K562 (cell line): ENCODE data around the gene KCNQ5. TPM values are rescaled to one million over a fixed set of nuclear protein-coding genes. Genes with fewer than 3 reads are reported as not detected.

Source experiments
- ATAC-seq: fragments of 200-7000 bp; cut with Tn5 transposase; 3 replicates; pipeline ENCODE4 v1.9.1; 2020; ENCODE audit warnings: moderate library complexity
- BruUV-seq: library from RNA; stranded (reverse); fragments of 400-500 nt; replicated peaks from 2 replicates; lab custom pipeline; 2021; lab: Mats Ljungman, UMichigan
- CTCF ChIA-PET: fragments of 300-600 bp; formaldehyde crosslinking; extraction: SDS; loops from one replicate; lab custom pipeline; 2021; ENCODE audit warnings: low intra/inter-chr PET ratio; lab: Yijun Ruan, JAX
- POLR2A ChIA-PET: fragments of 300-600, 350-650 bp; sonication (Branson Sonifier 250); formaldehyde crosslinking; extraction: SDS; loops from one replicate; lab custom pipeline; 2021; ENCODE audit warnings: antibody characterized with exemption, inconsistent platforms; lab: Yijun Ruan, JAX
- DNase-seq, 4 experiments: peaks; one replicate each; pipeline versions ENCODE4 v3.0.0 to v3.0.0-alpha.2; 2011 to 2018; ENCODE audit warnings: low spot score in 3 of 4, mixed read lengths in 3 of 4; ENCODE audit errors: extremely low read depth in 1 of 4
- FAIRE-seq: peaks from 2 replicates; lab custom pipeline; 2011; peaks lifted over from hg19 to GRCh38; lab: Jason Lieb, UNC
- H2AFZ ChIP-seq: 2 replicates; pipeline ENCODE4 v1.6.0; 2011; ENCODE audit warnings: low read depth, low read length, control low read depth, inconsistent platforms
- H3K27ac ChIP-seq: fragments of 200-600 bp; 3 replicates; pipeline ENCODE4 v1.8.0; 2011; ENCODE audit warnings: low read depth, mild to moderate bottlenecking, control low read depth, inconsistent platforms, low read length, moderate library complexity, mixed read lengths; ENCODE audit errors: extremely low read depth
- H3K27me3 ChIP-seq, 2 experiments: fragments of 300-600 bp in 1 of 2; 2 replicates in 1 of 2; 3 replicates in 1 of 2; pipeline versions ENCODE4 v1.6.0 to v1.8.0; 2011; ENCODE audit warnings: inconsistent platforms in 2 of 2, low read length in 2 of 2, mild to moderate bottlenecking in 1 of 2, mixed read lengths in 1 of 2, moderate library complexity in 1 of 2; ENCODE audit not compliant: control insufficient read depth in 2 of 2, insufficient read depth in 2 of 2
- H3K36me3 ChIP-seq: fragments of 300-600 bp; 3 replicates; pipeline ENCODE4 v1.8.0; 2011; ENCODE audit warnings: mild to moderate bottlenecking, low read length, inconsistent platforms; ENCODE audit not compliant: control insufficient read depth, insufficient read depth
- H3K4me1 ChIP-seq, 2 experiments: fragments of 200-600 bp in 1 of 2; replicated peaks in 1 of 2; 2 replicates in 1 of 2; 3 replicates in 1 of 2; pipeline versions ENCODE4 v1.5.1 to v1.8.0; 2011; ENCODE audit warnings: inconsistent platforms in 2 of 2, low read length in 2 of 2, mild to moderate bottlenecking in 1 of 2, mixed read lengths in 1 of 2, moderate library complexity in 1 of 2; ENCODE audit not compliant: control insufficient read depth in 2 of 2, insufficient read depth in 2 of 2
- H3K4me2 ChIP-seq: 2 replicates; pipeline ENCODE4 v1.6.1; 2011; ENCODE audit warnings: low read length, control low read depth, inconsistent platforms, mixed read lengths; ENCODE audit not compliant: insufficient read depth
- H3K4me3 ChIP-seq: fragments of 200-600 bp; sonication (generic), shearing (Covaris generic); 2 replicates; pipeline ENCODE4 v1.5.1; 2016; ENCODE audit warnings: control low read depth, inconsistent platforms
- H3K79me2 ChIP-seq: fragments of 200-600 bp; 3 replicates; pipeline ENCODE4 v1.8.0; 2011; ENCODE audit warnings: low read length, inconsistent platforms; ENCODE audit not compliant: control insufficient read depth, insufficient read depth
- H3K9ac ChIP-seq, 2 experiments: 2 replicates each; pipeline versions ENCODE4 v1.6.0 to v1.6.1; 2011; ENCODE audit warnings: low read depth in 2 of 2, low read length in 2 of 2, control low read depth in 1 of 2, inconsistent platforms in 1 of 2, mild to moderate bottlenecking in 1 of 2, mixed read lengths in 1 of 2; ENCODE audit not compliant: insufficient read depth in 1 of 2
- H3K9me1 ChIP-seq: one replicate; pipeline ENCODE4 v1.6.0; 2011; ENCODE audit warnings: inconsistent platforms, mild to moderate bottlenecking, low read length, moderate library complexity; ENCODE audit not compliant: control insufficient read depth, insufficient read depth
- H3K9me3 ChIP-seq: replicated peaks from 2 replicates; pipeline ENCODE4 v1.5.1; 2011; ENCODE audit warnings: low read depth, low read length, inconsistent platforms; ENCODE audit not compliant: control insufficient read depth, insufficient read depth
- H4K20me1 ChIP-seq: replicated peaks from 2 replicates; pipeline ENCODE4 v1.6.1; 2011; ENCODE audit warnings: low read length, inconsistent platforms, mixed read lengths; ENCODE audit not compliant: control insufficient read depth, insufficient read depth
- CXXC5 ChIP-seq: fragments of 250-450 bp; sonication (Bioruptor Pico); IDR thresholded peaks from 2 replicates; pipeline ENCODE4 v1.8.0; 2022; ENCODE audit warnings: inconsistent platforms, mild to moderate bottlenecking, moderate library complexity
- FOXK1 ChIP-seq: sonication (generic); formaldehyde crosslinking; IDR thresholded peaks from 2 replicates; pipeline ENCODE4 v1.8.0; 2022; ENCODE audit warnings: missing genetic modification reagents, mild to moderate bottlenecking, borderline replicate concordance
- FOXK2 ChIP-seq, 2 experiments: fragments of 450-650 bp; IDR thresholded peaks in 1 of 2; conservative IDR thresholded peaks in 1 of 2; 2 replicates each; pipeline ENCODE4 v1.6.1; 2016; ENCODE audit warnings: low read depth in 2 of 2, mild to moderate bottlenecking in 1 of 2
- HCFC1 ChIP-seq: IDR thresholded peaks from 2 replicates; pipeline ENCODE4 v1.6.1; 2012; ENCODE audit warnings: low read depth, low read length, improper control_type of control experiment
- HSF4 ChIP-seq: fragments of 250-450 bp; sonication (Bioruptor Pico); IDR thresholded peaks from 2 replicates; pipeline ENCODE4 v2.1.2; 2022; ENCODE audit warnings: mild to moderate bottlenecking, moderate library complexity, borderline replicate concordance
- KLF6 ChIP-seq: fragments of 250-450 bp; sonication (Bioruptor Pico); IDR thresholded peaks from 2 replicates; pipeline ENCODE4 v1.4.0; 2020; ENCODE audit warnings: mild to moderate bottlenecking, moderate library complexity, borderline replicate concordance
- NEUROD1 ChIP-seq: fragments of 150-350 bp; IDR thresholded peaks from 2 replicates; pipeline ENCODE4 v1.6.1; 2014; ENCODE audit warnings: borderline replicate concordance, low read length, low read depth; ENCODE audit not compliant: partially characterized antibody
- NRF1 ChIP-seq, 2 experiments: fragments of 450-650 bp; IDR thresholded peaks in 1 of 2; conservative IDR thresholded peaks in 1 of 2; 2 replicates each; pipeline ENCODE4 v1.6.1; 2014; ENCODE audit warnings: mild to moderate bottlenecking in 2 of 2
- PHF8 ChIP-seq: fragments of 200-600 bp; sonication (generic); IDR thresholded peaks from 2 replicates; pipeline ENCODE4 v1.6.1; 2012; ENCODE audit warnings: mixed run types, mild to moderate bottlenecking, inconsistent platforms, low read length, moderate library complexity, borderline replicate concordance
- PPARD ChIP-seq: fragments of 250-450 bp; sonication (Bioruptor Pico); IDR thresholded peaks from 2 replicates; pipeline ENCODE4 v1.8.0; 2022; ENCODE audit warnings: inconsistent platforms, mild to moderate bottlenecking, moderate library complexity
- PRMT5 ChIP-seq: sonication (generic); formaldehyde crosslinking; IDR thresholded peaks from 2 replicates; pipeline ENCODE4 v1.5.0; 2020; ENCODE audit warnings: missing genetic modification reagents
- SAFB ChIP-seq: fragments of 200-400 bp; formaldehyde crosslinking; IDR thresholded peaks from 2 replicates; pipeline ENCODE4 v1.6.1; 2017; ENCODE audit warnings: low read depth, low read length, borderline replicate concordance
- WHSC1 ChIP-seq: IDR thresholded peaks from one replicate; pipeline ENCODE4 v1.6.1; 2012; ENCODE audit warnings: low read length, control low read depth, inconsistent platforms
- ZNF699 ChIP-seq: fragments of 250-450 bp; sonication (Bioruptor Pico); IDR thresholded peaks from 2 replicates; pipeline ENCODE4 v1.8.0; 2021; ENCODE audit warnings: mild to moderate bottlenecking, moderate library complexity; ENCODE audit not compliant: insufficient replicate concordance
- ZNF766 ChIP-seq: fragments of 200-800 bp; sonication (Bioruptor generic); conservative IDR thresholded peaks from 2 replicates; pipeline ENCODE4 v1.6.1; 2016; ENCODE audit warnings: missing genetic modification characterization, missing compliant biosample characterization
- WGBS: fragments of 100-300 bp; shearing (Covaris generic); methylation state at CpG from one replicate; pipeline ENCODE4 v1.1.6; 2016; ENCODE audit warnings: low coverage, mixed read lengths; ENCODE audit not compliant: insufficient coverage; ENCODE audit errors: missing lambda C conversion rate; 5-methylcytosine and 5-hydroxymethylcytosine counted together
- in situ Hi-C: fragments of 300-500 bp; cut with MboI; formaldehyde crosslinking; loops from 4 replicates; pipeline ENCODE4 v1.15.0; 2018; ENCODE audit warnings: inconsistent platforms, mixed read lengths
- intact Hi-C: fragments of 100-400 bp; cut with micrococcal nuclease; formaldehyde crosslinking; loops from 2 replicates; pipeline ENCODE4 v1.14.2; 2022
- polyA plus RNA-seq, 8 experiments: library from polyadenylated mRNA; depleted of rRNA in 4 of 8; stranded (reverse) in 5 of 8; unstranded in 3 of 8; fragments of >200 nt; fragmentation: Nextera tagmentation in 2 of 8; fragmentation: Illumina TruSeq in 1 of 8; extraction: Ambion mirVana in 2 of 8; extraction: Trizol in 1 of 8; gene quantifications; 2 replicates each; pipeline versions ENCODE4 v1.2.1 to v1.2.3, GENCODE V29; 2011 to 2014; ENCODE audit warnings: inconsistent platforms in 1 of 8, missing spikeins in 1 of 8
- total RNA-seq, 7 experiments: library from RNA; depleted of rRNA in 6 of 7; stranded (reverse); fragments of >200 nt in 6 of 7; fragmentation: Illumina TruSeq in 2 of 7; extraction: Trizol in 2 of 7; gene quantifications; 2 replicates each; pipeline versions ENCODE4 v1.2.1 to v1.2.3, GENCODE V29; 2011 to 2021; ENCODE audit warnings: low replicate concordance in 1 of 7

KCNQ5 gene
- total and polyA plus RNA-seq, 9 of the 15 experiments (the other 6 are each of a cell fraction or from before 2014, with no cell fraction given), result 0.31 to 5.9 (median 2.6) TPM

DNA sequence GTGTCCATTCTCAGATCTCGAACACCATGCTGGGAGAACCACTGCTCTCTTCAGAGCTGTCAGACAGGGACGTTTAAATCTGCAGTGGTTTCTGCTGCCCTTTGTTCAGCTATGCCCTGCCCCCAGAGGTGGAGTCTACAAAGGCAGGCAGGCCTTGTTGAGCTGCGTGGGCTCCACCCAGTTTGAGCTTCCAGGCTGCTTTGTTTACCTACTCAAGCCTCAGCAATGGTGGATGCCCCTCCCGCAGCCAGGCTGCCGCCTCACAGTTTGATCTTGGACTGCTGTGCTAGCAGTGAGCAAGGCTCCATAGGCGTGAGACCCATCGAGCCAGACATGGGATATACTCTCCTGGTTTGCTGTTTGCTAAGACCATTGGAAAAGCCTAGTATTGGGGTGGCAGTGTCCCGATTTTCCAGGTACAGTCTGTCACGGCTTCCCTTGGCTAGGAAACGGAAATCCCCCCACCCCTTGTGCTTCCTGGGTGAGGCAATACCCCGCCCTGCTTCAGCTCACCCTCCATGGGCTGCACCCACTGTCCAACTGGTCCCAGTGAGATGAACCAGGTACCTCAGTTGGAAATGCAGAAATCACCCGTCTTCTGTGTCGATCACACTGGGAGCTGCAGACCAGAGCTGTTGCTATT lies 362.4 kb downstream of the KCNQ5 start (continued):
- TF ChIP-seq ZNF766, result 0 out of 2 replicates have a peak, but pooled peaks have one; percentile 25
- TF ChIP-seq FOXK2 (conservative IDR thresholded peaks at IDR 0.05 in 1 of 2, IDR thresholded peaks at IDR 0.05 in 1 of 2; ENCODE audit: low read depth in 2 of 2), result peak; percentile 54 to 68; a peak in 3 of 4 replicates
- TF ChIP-seq NRF1 (conservative IDR thresholded peaks at IDR 0.05 in 1 of 2, IDR thresholded peaks at IDR 0.05 in 1 of 2), result peak; percentile 72 to 79

DNA sequence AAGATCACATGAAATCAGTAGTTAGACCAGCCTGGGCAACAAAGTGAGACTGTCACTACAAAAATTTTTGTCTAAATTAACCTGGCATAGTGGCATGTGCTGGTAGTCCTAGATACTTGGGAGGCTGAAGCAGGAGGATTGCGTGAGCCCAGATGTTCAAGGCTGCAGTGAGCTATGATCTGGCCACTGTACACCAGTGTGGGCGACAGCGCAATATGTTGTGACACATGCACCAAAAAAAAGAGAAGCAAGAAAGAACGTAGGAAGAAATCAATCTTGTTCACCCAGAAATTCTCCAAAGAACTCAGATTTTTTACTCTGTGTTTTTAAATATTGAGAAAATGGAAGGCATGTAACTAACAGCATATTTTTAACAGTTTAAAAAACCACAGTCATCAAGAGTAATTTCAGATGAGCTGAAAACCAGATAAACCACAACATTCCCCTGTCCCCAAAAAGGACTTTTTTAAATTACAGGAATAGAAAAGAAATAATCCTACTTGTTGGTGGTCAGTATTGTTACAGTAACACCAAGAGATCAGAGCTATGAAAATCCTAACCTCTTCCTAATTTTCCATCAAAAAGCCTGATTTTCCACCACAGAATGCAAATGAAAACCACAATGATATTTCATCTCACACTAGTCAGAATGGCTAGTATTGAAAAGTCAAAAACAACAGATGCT lies 363.3 kb downstream of the KCNQ5 start:
- Histone ChIP-seq H4K20me1 (no peaks in the 10 kb centered on the region), H3K4me2 (no peak overlapping the region), H3K4me3 (no peak overlapping the region), H3K79me2 (no peaks in the 10 kb centered on the region), H3K9ac (no peak overlapping the region), H3K36me3 (no peaks in the 10 kb centered on the region), H3K27ac (no peak overlapping the region), H3K27me3 (no peaks in the 10 kb centered on the region), H3K9me3 (no peaks in the 10 kb centered on the region), H3K9me1 (no peaks in the 10 kb centered on the region), H3K4me1 (peaks cover 0 to 3% of the 10 kb centered on the region in 2 experiments; a peak in 1 of 5 replicates), H2AFZ (peak overlapping the region; percentile 56; the same call in 1 of the 2 replicates)
- DNase-seq (no peak), FAIRE-seq (no peak), ATAC-seq (no peak)
- ChIA-PET CTCF (no interaction called here), POLR2A (no interaction called here)
- intact Hi-C loops, result loop anchor here (5.0 kb wide), 1 partner anchor 363 kb away; the partner anchor contains the start of gene KCNQ5
- in situ Hi-C loops, result no loop called here
- TF ChIP-seq PHF8 (no peak), CXXC5 (no peak), ZNF699 (CRISPR knock-in tag) (no peak), FOXK1 (CRISPR knock-in tag) (no peak), HSF4 (CRISPR knock-in tag) (no peak), WHSC1 (no peak), KLF6 (CRISPR knock-in tag) (no peak), PRMT5 (no peak), NEUROD1 (no peak), PPARD (no peak), HCFC1 (no peak), SAFB (no peak)
- WGBS, result 54% methylated on average over 4 of the region's 4 CpGs
- no TSS peak for BruUV-seq
